Mononuclear cell (primary cell): ENCODE data around the gene BECN2. TPM values are rescaled to one million over a fixed set of nuclear protein-coding genes. Genes with fewer than 3 reads are reported as not detected.

Experiments used
- H3K27me3 ChIP-seq: 2 replicates; pipeline ENCODE4 v1.6.0; 2011; ENCODE audit warnings: low read length, control low read depth; ENCODE audit not compliant: insufficient read depth
- H3K4me1 ChIP-seq: 2 replicates; pipeline ENCODE4 v1.5.1; 2011; ENCODE audit warnings: mild to moderate bottlenecking, low read length, control low read depth; ENCODE audit not compliant: insufficient read depth
- H3K4me3 ChIP-seq: 2 replicates; pipeline ENCODE4 v1.5.1; 2011; ENCODE audit warnings: mild to moderate bottlenecking, low read length, moderate library complexity
- H3K9me3 ChIP-seq: 2 replicates; pipeline ENCODE4 v1.5.1; 2011; ENCODE audit warnings: low read depth, mild to moderate bottlenecking, control low read depth, low read length
- total RNA-seq: library from RNA; depleted of rRNA; stranded (reverse); fragments of >200 nt; gene quantifications from one replicate; pipeline ENCODE4 v1.2.3, GENCODE V29; 2012

BECN2 gene
- total RNA-seq: not detected

GRCh38 chr1:241957692-241958494 lies at the start of gene BECN2:
BECN2 (plus strand) TSS chr1:241957767; CDS start chr1:241957767, 0 bp downstream.
- no peaks in the 10 kb centered on the region for H3K4me1 ChIP-seq
- H3K27me3 ChIP-seq: no peaks in the 10 kb centered on the region
- no peak within 1 kb of the TSS for H3K4me3 ChIP-seq
- H3K9me3 ChIP-seq: no peaks in the 10 kb centered on the region

DNA sequence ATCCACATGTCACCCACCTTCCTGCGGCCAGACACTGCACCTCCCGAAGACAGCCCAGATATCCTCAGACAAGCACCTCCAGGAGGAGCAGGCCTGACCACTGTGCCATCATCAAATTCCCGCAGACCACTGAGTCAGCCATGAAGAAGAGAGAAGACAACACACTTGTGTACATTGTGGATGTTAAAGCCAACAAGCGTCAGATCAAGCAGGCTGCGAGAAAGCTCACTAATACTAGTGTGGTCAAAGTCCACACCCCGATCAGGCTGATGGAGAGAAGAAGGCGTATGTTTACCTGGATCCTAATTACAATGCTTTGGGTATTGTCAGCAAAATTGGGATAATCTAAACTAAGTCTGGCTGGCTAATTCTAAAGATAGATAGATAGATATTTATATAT lies 41.4 kb upstream of the BECN2 start:
- Histone ChIP-seq H3K9me3 (no peaks in the 10 kb centered on the region), H3K4me1 (no peaks in the 10 kb centered on the region)

DNA sequence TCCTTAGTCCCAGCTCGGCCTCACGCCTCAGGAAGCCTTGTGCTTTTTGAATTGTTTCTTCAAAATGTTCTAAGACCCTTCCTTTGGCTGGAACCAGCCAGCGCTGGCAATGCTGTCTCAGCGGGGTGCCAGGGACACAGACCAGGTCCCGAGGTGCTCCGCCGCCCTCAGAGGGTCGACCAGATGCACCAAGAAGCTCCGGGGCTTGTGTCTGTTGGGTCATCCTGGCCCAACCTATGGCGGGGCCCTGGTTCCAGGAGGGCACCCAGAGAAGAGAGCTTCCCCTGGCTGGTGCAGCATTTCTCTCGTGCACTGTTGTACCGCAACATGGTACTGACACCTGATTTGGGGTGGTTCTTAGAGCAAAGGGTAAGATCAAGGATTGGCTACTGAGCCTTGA lies 40.1 kb upstream of the BECN2 start:
- Histone ChIP-seq H3K4me1 (no peaks in the 10 kb centered on the region), H3K4me3 (no peak overlapping the region), H3K27me3 (no peaks in the 10 kb centered on the region), H3K9me3 (no peaks in the 10 kb centered on the region)

More for the DNA sequence above, 41.4 kb upstream of the BECN2 start:
- H3K4me3 ChIP-seq: no peak overlapping the region
- no peaks in the 10 kb centered on the region for H3K27me3 ChIP-seq

GRCh38 chr1:241918879-241919278 lies 38.7 kb upstream of the BECN2 start:
- no peaks in the 10 kb centered on the region for H3K27me3 ChIP-seq
- no peaks in the 10 kb centered on the region for H3K4me1 ChIP-seq
- no peaks in the 10 kb centered on the region for H3K9me3 ChIP-seq
- H3K4me3 ChIP-seq: no peak overlapping the region

GRCh38 chr1:241924080-241924808 lies 33.3 kb upstream of the BECN2 start:
- Histone ChIP-seq H3K4me1 (no peaks in the 10 kb centered on the region), H3K4me3 (no peak overlapping the region), H3K9me3 (no peaks in the 10 kb centered on the region), H3K27me3 (no peaks in the 10 kb centered on the region)

DNA sequence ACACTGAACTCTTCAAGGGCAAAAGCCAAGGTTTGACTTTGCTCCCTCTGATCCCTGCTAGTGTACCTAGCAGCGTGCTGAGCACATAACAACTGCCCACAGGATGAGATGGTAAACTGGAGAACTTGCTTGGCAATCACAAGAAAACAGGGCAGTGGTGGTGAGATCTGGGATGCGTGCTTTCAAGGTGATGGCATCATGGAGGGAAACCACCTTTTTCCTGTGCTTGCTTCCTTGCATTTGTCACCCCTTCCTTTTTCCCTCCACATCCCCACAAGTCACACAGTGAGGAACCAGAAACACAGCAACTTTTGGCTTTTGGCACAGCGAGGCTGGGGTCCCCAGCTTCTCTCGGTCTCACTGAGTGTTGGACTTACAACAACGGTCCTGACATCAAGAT lies 31.4 kb upstream of the BECN2 start:
- Histone ChIP-seq H3K9me3 (no peaks in the 10 kb centered on the region), H3K4me3 (no peak overlapping the region), H3K4me1 (no peaks in the 10 kb centered on the region), H3K27me3 (no peaks in the 10 kb centered on the region)

DNA sequence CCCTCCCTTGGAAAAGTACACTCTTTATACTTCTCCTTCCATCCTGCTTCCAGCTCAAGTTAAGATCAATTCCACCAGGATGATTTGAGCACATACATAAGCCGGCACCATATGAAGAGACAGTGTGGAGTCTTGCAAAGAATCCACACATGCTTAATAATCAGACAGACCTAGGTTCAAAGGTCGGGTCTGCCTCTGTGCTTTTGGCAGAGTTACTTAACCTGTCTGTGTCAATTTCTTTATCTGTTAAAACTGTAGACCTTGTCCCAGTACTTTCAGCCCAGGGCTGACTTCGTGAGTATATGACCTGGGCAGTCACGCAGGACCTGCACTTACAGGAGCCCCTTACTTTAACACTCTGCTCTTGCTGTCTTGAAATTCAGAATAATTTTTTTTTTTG lies 30.2 kb upstream of the BECN2 start:
- H3K4me1 ChIP-seq: no peaks in the 10 kb centered on the region
- H3K4me3 ChIP-seq: no peak overlapping the region
- no peaks in the 10 kb centered on the region for H3K27me3 ChIP-seq
- no peaks in the 10 kb centered on the region for H3K9me3 ChIP-seq

DNA sequence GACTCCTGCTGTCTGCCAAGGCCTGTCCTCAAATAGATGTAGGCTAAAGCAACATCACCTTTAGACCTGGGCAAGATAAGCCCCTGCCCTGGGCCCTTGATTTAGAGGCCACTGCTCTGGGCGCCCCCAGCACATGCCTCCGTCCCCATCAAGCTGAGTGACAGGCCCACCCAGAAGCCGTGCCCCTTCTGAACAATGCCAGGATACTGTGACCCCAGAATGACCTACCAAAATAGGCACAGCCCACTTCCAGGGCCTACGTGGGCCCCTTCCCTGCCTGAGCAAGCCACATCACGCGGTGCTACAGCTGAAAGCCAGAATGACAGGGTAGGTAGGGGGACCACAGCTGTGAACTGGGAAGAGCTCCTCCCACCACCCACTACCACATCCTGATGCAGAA lies 24.7 kb upstream of the BECN2 start:
- Histone ChIP-seq H3K27me3 (no peaks in the 10 kb centered on the region), H3K9me3 (no peaks in the 10 kb centered on the region), H3K4me3 (no peak overlapping the region), H3K4me1 (no peaks in the 10 kb centered on the region)

- Histone ChIP-seq H3K4me3 (no peak overlapping the region), H3K27me3 (no peaks in the 10 kb centered on the region), H3K4me1 (no peaks in the 10 kb centered on the region), H3K9me3 (no peaks in the 10 kb centered on the region)
Observed at GRCh38 chr1:241934201-241934848, 23.2 kb upstream of the BECN2 start.

GRCh38 chr1:241934866-241935265 lies 22.7 kb upstream of the BECN2 start:
- no peaks in the 10 kb centered on the region for H3K27me3 ChIP-seq
- H3K4me1 ChIP-seq: no peaks in the 10 kb centered on the region
- H3K4me3 ChIP-seq: no peak overlapping the region
- H3K9me3 ChIP-seq: no peaks in the 10 kb centered on the region

GRCh38 chr1:241939798-241940197 lies 17.8 kb upstream of the BECN2 start:
- H3K4me3 ChIP-seq: no peak overlapping the region
- no peaks in the 10 kb centered on the region for H3K27me3 ChIP-seq
- no peaks in the 10 kb centered on the region for H3K4me1 ChIP-seq
- H3K9me3 ChIP-seq: no peaks in the 10 kb centered on the region

DNA sequence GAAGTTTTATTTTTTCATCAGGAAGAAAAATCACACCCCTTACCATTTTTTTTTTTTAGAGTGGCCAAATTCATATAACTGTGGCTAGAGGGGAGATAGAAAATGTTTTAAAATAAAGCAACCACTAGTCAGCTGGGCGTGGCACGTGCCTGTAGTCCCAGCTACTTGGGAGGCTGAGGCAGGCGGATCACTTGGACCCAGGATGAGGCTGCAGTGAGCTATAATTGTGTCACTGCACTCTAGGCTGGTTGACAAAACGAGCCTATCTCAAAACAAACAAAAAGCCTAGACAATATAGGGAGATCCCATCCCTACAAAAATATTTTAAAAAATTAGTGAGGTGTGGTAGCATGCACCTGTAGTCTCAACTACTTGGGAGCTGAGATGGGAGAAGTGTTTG lies 14.8 kb upstream of the BECN2 start:
- Histone ChIP-seq H3K27me3 (no peaks in the 10 kb centered on the region), H3K4me3 (no peak overlapping the region), H3K9me3 (no peaks in the 10 kb centered on the region), H3K4me1 (no peaks in the 10 kb centered on the region)

DNA sequence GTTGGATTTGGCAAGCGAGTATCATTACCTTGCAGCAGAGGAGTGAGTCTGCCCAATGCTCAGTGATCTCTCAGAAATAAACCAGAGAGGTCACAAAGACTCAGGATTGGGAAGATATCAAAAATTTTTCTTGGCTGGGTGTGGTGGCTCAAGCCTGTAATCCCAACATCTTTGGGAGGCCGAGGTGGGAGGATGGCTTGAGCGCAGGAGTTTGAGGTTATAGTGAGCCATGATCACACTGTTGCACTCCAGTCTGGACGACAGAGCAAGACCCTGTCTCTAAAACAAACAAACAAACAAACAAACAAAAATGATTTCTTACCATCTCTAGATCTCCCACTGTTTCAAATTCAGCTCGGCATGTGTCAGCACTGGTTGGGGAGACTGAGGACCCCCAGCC lies 13.3 kb upstream of the BECN2 start:
- Histone ChIP-seq H3K4me3 (no peak overlapping the region), H3K4me1 (no peaks in the 10 kb centered on the region)

GRCh38 chr1:241947354-241947753 lies 10.2 kb upstream of the BECN2 start:
- Histone ChIP-seq H3K4me1 (no peaks in the 10 kb centered on the region), H3K4me3 (no peak overlapping the region), H3K9me3 (no peaks in the 10 kb centered on the region), H3K27me3 (no peaks in the 10 kb centered on the region)

More for the DNA sequence above, 13.3 kb upstream of the BECN2 start:
- H3K27me3 ChIP-seq: no peaks in the 10 kb centered on the region
- H3K9me3 ChIP-seq: no peaks in the 10 kb centered on the region

- no peaks in the 10 kb centered on the region for H3K9me3 ChIP-seq
- no peaks in the 10 kb centered on the region for H3K4me1 ChIP-seq
- H3K27me3 ChIP-seq: no peaks in the 10 kb centered on the region
- no peak overlapping the region for H3K4me3 ChIP-seq
Observed at GRCh38 chr1:241950390-241950789, 7.2 kb upstream of the BECN2 start.
